ENCODE results near the gene B3GAT1. TPM values are rescaled to one million over a fixed set of nuclear protein-coding genes. Genes with fewer than 3 reads are reported as not detected.

The B3GAT1 gene
- total RNA-seq, 1 experiment from 2014 or later: not detected

GRCh38 chr11:134386945-134387344 lies 25.1 kb downstream of the B3GAT1 start:
- BruUV-seq (replicated peaks): no TSS peak
- DNase-seq (ENCODE audit: low read depth, low spot score) (no peak), ATAC-seq (no peak)
- Histone ChIP-seq H3K9me2 (ENCODE audit: insufficient read depth) (no peaks in the 10 kb centered on the region), H3K27me3 (ENCODE audit: insufficient read depth, low read length) (no peaks in the 10 kb centered on the region), H3K27ac (ENCODE audit: low read depth, low read length) (no peak overlapping the region), H3K4me2 (ENCODE audit: low read length) (no peak overlapping the region), H2AFZ (ENCODE audit: low read depth, low read length, poor library complexity, severe bottlenecking) (no peak overlapping the region), H3K4me3 (replicated peaks in 1 of 2; ENCODE audit: low read depth in 1 of 2, low read length in 2 of 2) (no peak overlapping the region), H3K4me1 (ENCODE audit: control insufficient read depth in 1 of 2, insufficient read depth in 2 of 2, low read length in 2 of 2) (no peaks in the 10 kb centered on the region), H3K9ac (ENCODE audit: low read length) (no peak overlapping the region), H3K9me3 (ENCODE audit: control insufficient read depth in 1 of 2, insufficient read depth in 1 of 2, low read depth in 1 of 2, low read length in 2 of 2) (no peaks in the 10 kb centered on the region), H3K79me2 (ENCODE audit: insufficient read depth, low read length) (no peaks in the 10 kb centered on the region), H4K20me1 (ENCODE audit: insufficient read depth) (no peaks in the 10 kb centered on the region), H3K36me3 (ENCODE audit: control insufficient read depth in 1 of 2, insufficient read depth in 2 of 2, low read length in 2 of 2) (no peaks in the 10 kb centered on the region)
- ChIA-PET CTCF (no interaction called here), RAD21 (ENCODE audit: low non-redundant PET in 1 of 2, low total read pairs in 2 of 2, uncharacterized antibody in 2 of 2, unreplicated experiment in 2 of 2) (no interaction called here), POLR2A (no interaction called here)
- intact Hi-C loops (cut with micrococcal nuclease): no loop called here
- TF ChIP-seq YY1 (IDR thresholded peaks at IDR 0.05; ENCODE audit: extremely low read depth, insufficient replicate concordance, low read depth, low read length) (no peak), ATF3 (IDR thresholded peaks at IDR 0.05) (no peak), SIN3A (IDR thresholded peaks at IDR 0.05; ENCODE audit: low read depth) (no peak), CBX3 (IDR thresholded peaks at IDR 0.05; ENCODE audit: low read depth) (no peak), EZH2phosphoT487 (IDR thresholded peaks at IDR 0.05; ENCODE audit: borderline replicate concordance) (no peak), ZBTB33 (IDR thresholded peaks at IDR 0.05; ENCODE audit: extremely low read depth, insufficient replicate concordance, low read length) (no peak), EGR1 (IDR thresholded peaks at IDR 0.05; ENCODE audit: low read depth) (no peak), CEBPB (IDR thresholded peaks at IDR 0.05; ENCODE audit: low read depth) (no peak), REST (IDR thresholded peaks at IDR 0.05; ENCODE audit: low read depth) (no peak), POLR2AphosphoS5 (IDR thresholded peaks at IDR 0.05; ENCODE audit: low read depth, low read length) (no peak)

All from HCT116 (cell line).